Middle frontal gyrus (tissue), 1 donor: ENCODE results near the gene ROBO3.

Experiments
- DNase-seq: peaks from one replicate; pipeline ENCODE4 v3.0.0-alpha.2; 2015; ENCODE audit warnings: low spot score; ENCODE audit errors: extremely low spot score

The ROBO3 gene

DNA sequence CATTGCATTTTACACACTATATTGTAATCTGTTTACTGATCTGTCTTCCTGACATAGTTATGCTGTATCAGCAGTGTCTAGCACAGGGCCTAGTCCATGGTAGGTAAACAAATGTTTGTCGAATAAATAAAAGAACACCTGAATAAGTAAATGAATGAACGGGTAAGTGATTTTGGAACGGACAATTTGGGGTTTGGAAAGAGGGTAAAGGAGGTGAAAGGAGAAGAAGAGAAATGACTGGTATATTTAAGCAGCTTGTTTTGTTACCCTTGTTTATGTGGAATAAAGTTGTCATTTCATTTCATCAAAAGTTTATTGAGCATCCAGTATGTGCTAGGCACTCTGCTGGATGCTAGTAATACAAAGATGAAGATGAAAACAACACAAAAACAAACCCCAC lies 53.7 kb downstream of the ROBO3 start, which contains the start of gene HEPN1:
Gene HEPN1, plus strand, starts transcription at position 301 of the 400 bp plus-strand sequence.
- no peak for DNase-seq

DNA sequence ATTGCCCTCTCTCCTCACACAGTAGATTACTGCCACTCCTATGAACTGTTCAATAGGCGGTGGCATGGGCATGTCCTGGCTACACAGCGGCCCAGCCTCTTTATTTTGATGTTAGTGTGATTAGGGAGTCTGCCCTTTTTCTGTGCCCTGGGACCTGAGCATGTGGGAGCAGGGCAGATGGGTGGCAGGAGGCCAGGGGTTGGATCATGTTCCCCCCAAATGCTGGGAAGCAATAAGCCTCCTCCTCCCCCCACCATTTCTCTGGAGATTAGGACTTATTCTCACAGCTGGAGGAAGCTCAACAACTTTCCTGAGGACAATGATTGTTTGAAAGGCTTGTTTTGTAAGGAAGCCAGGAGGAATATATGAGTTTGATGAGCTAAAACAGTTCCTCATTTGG lies 54.7 kb downstream of the ROBO3 start:
- DNase-seq: no peak

DNA sequence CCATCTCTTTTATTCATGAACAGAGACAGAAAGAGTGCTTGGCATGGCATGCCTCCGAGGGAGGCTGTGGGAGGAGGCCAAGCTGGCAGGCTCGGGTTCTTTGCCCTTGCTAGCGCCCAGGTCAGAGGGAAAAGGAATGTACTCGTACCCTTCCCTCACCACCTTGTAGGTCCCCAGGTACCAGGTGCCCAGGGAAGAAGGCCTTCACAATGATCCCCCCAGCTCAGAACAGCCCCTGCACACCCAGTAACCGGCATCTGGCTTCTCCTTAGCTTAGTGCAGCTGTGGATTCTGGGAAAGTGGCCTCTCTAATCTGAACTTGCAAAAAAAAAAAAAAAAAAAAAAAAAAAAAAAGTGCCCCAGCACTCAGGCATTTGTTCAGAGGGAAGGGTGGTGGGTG lies 55.1 kb downstream of the ROBO3 start:
- DNase-seq: no peak

DNA sequence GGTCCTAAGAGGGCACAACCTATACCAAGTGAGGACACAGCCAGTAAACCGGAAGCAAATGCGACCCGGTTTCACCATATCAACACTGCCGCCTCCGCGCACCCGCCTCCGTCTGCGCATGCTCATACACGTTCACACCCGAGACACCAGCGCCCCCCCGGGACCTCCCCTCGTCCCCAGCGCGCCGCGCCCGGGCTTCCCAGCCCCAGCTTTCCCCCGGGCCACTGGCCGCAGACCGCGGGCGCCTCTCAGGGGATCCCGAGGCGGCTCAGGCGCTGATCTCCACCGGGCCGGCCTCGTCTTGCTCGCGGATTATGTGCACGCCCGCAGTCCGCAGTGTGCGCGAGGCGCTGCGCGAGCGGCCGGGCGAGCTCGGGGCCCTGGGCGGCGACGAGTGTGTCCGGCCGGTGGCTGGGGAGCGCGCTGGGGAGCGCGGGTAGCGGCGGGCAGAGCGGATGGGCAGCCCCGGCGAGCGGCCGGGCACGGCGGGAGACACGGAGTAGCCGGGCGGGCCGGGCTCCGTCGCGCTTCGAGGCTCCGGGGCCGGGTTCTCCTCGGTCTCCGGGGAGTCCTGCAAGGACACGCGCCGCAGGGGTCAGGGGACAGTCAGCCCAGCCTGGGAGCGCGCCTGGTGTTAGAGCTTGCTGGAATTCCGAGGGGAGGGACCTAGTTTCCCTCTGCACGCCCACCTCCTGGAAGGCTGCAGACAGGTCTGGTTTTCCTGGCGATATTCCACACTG lies 55.8 kb downstream of the ROBO3 start:
- DNase-seq: no peak

DNA sequence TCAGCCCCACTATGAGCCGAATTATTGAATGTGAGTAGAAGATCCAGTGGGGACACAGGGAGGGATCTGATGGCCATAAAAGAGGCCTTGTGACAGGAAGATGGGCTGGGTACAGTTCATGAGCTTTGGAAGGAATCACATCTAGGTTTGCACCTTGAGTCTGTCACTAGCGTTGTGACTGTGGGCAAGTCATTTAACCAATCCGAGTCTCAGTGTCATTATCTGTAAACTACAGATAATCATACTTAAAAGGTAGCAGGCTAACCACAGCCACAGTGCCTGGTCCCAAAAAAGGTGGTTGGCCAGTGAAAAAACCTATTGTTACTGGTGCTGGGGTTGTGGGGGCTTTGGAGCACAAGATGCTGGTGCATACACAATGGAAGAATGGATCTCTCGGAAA lies 57.6 kb downstream of the ROBO3 start:
- DNase-seq: no peak

DNA sequence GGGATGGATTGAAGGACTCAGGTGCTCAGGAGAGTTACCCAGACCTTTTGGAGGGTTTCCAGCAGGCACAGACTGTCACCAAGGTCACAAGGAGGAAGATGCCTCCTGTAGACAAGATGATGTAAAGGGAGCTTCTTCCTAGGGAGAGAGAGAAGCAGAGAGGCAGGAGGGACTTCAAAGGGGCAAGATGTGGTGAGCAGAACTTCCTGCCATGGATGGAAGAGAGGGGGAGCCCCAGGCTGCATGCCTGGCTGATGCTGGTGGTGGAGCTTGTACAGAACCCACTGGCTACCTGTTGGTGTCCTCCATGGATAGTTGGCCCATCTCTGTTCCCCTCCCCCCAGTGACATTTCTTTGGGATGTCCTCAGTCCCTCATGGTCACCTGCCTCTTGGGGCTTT lies 58.1 kb downstream of the ROBO3 start:
- DNase-seq: no peak

DNA sequence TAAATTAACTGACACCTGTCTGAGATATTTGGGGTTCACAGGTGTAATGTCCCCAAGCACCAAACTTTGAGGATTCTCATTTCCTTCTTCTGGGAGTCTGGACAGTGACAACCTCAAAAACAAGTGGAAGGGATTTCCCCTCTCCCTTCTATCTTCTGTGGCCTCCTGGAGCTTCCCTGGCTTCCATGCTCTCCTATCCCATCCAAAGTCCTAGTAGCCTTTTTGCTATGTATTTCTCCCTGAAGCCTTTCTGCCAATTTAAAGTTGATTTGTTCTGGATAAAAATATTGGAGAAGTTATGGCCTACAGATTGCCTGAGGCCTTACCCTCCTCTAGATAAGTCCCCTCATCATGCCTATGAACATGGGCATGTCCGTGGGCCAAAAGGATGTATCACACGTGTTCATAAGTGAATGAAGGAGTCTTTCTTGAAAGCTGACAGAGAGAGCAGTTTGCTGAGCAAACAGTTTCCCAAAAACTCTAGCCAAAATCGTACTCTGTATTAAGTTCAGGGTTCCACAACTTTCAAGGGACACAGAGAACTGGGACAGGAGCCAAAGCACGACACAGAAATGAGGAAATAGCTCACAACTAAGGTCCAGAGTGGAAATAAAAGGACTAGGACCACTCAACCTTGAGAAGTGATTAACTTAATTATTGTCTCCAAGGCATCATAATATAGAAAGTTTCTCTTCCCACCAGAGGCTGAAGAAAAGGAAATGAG lies 63.9 kb downstream of the ROBO3 start:
- DNase-seq: no peak

DNA sequence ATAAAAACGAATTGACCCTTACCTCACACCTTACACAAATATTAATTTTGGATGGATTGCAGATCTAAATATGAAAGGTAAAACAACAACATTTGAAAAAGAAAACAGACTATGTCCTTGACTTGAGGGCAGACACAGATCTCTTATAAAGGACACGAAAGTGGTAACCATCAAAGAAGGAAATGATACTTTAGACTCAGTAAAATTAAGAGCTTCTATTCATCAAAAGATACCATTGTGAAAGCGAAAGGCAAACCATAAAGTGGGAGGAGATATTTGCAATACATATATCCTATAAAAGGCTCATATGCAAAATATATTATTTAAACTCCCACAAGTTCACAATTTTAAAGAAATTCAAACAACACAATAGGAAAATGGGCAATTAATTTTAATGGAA lies 65.6 kb downstream of the ROBO3 start:
- DNase-seq: no peak
